Hematopoietic multipotent progenitor cell treated with erythropoietin and hydrocortisone succinate and interleukin-3 and kit ligand, for 17 days (in vitro differentiated cells): ENCODE results near the gene WDFY4.
"Not testable (repeated sequence)": the region's sequence is repeated elsewhere in the genome, so short reads cannot be mapped to it uniquely, and the experiment has no call there.

Experiments used
- DNase-seq: peaks from one replicate; pipeline ENCODE4 v3.0.0-alpha.2; 2015; ENCODE audit warnings: low spot score

The WDFY4 gene

GRCh38 chr10:48684792-48685623 is at the start of gene WDFY4:
WDFY4 (plus strand) TSS chr10:48684873; CDS start chr10:48709733, 24,860 bp downstream.
- DNase-seq, result no peak

GRCh38 chr10:48634984-48635557 is 49.6 kb upstream of the WDFY4 start:
- no peak for DNase-seq

- no peak for DNase-seq
Measured at GRCh38 chr10:48636231-48636630, 48.4 kb upstream of the WDFY4 start.

- no peak for DNase-seq
Measured at GRCh38 chr10:48636901-48637300, 47.8 kb upstream of the WDFY4 start.

- DNase-seq, result no peak
Measured at GRCh38 chr10:48638158-48638557, 46.5 kb upstream of the WDFY4 start.

- no peak for DNase-seq
Measured at GRCh38 chr10:48638739-48639527, 45.7 kb upstream of the WDFY4 start.

- no peak for DNase-seq
Measured at GRCh38 chr10:48639632-48640031, 45.0 kb upstream of the WDFY4 start.

GRCh38 chr10:48640326-48640725 is 44.3 kb upstream of the WDFY4 start:
- DNase-seq, result no peak

- not testable (repeated sequence) for DNase-seq
Measured at GRCh38 chr10:48641099-48641690, 43.5 kb upstream of the WDFY4 start.

- no peak for DNase-seq
Measured at GRCh38 chr10:48645600-48645999, 39.1 kb upstream of the WDFY4 start.

- not testable (repeated sequence) for DNase-seq
Measured at GRCh38 chr10:48647073-48647472, 37.6 kb upstream of the WDFY4 start.

GRCh38 chr10:48648172-48648942 is 36.3 kb upstream of the WDFY4 start:
- no peak for DNase-seq

- DNase-seq, result no peak
Measured at GRCh38 chr10:48649349-48649944, 35.2 kb upstream of the WDFY4 start.

- no peak for DNase-seq
Measured at GRCh38 chr10:48651293-48651692, 33.4 kb upstream of the WDFY4 start.

GRCh38 chr10:48651839-48652238 is 32.8 kb upstream of the WDFY4 start:
- DNase-seq, result no peak

GRCh38 chr10:48652344-48652743 is 32.3 kb upstream of the WDFY4 start:
- no peak for DNase-seq

- no peak for DNase-seq
Measured at GRCh38 chr10:48653347-48653746, 31.3 kb upstream of the WDFY4 start.

- no peak for DNase-seq
Measured at GRCh38 chr10:48653944-48654698, 30.6 kb upstream of the WDFY4 start.

- DNase-seq, result no peak
Measured at GRCh38 chr10:48655411-48656240, 29.0 kb upstream of the WDFY4 start.
